Calu3 (cell line): ENCODE data around the gene COL9A3. TPM values are rescaled to one million over a fixed set of nuclear protein-coding genes. Genes with fewer than 3 reads are reported as not detected.

Experiments used
- BruUV-seq: library from RNA; stranded (reverse); fragments of 400-500 nt; replicated peaks from 2 replicates; lab custom pipeline; 2021; lab: Mats Ljungman, UMichigan
- CTCF ChIA-PET: fragments of 300-600 bp; sonication (Branson Sonifier 250); formaldehyde crosslinking; loops from one replicate; lab custom pipeline; 2022; ENCODE audit warnings: antibody characterized with exemption; lab: Charles Lee
- DNase-seq: peaks from one replicate; pipeline ENCODE4 v3.0.0; 2022
- H3K27ac Mint-ChIP-seq: one replicate; pipeline ENCODE4 v1.8.0; 2022; ENCODE audit warnings: mixed read lengths; ENCODE audit not compliant: unreplicated experiment
- H3K27me3 Mint-ChIP-seq: one replicate; pipeline ENCODE4 v1.8.0; 2022; ENCODE audit warnings: mixed read lengths; ENCODE audit not compliant: unreplicated experiment
- H3K36me3 Mint-ChIP-seq: one replicate; pipeline ENCODE4 v1.8.0; 2022; ENCODE audit warnings: mild to moderate bottlenecking, moderate library complexity, mixed read lengths; ENCODE audit not compliant: insufficient read depth, unreplicated experiment
- H3K4me1 Mint-ChIP-seq: one replicate; pipeline ENCODE4 v1.8.0; 2022; ENCODE audit warnings: mild to moderate bottlenecking, low read depth, mixed read lengths; ENCODE audit not compliant: unreplicated experiment
- H3K4me3 Mint-ChIP-seq: one replicate; pipeline ENCODE4 v1.8.0; 2022; ENCODE audit warnings: mild to moderate bottlenecking, low read depth, moderate library complexity, mixed read lengths; ENCODE audit not compliant: unreplicated experiment
- H3K9me3 Mint-ChIP-seq: one replicate; pipeline ENCODE4 v1.8.0; 2022; ENCODE audit warnings: low read depth, mixed read lengths; ENCODE audit not compliant: unreplicated experiment
- intact Hi-C: fragments of 100-400 bp; cut with micrococcal nuclease; formaldehyde crosslinking; loops from one replicate; pipeline ENCODE4 v1.10.0; 2022; ENCODE audit not compliant: unreplicated experiment
- total RNA-seq: library from RNA; stranded (reverse); gene quantifications from 2 replicates; pipeline ENCODE4 v1.2.3, GENCODE V29; 2022
- TF ChIP-seq, protein P1 (sequence below): fragments of 200-600 bp; IDR thresholded peaks from one replicate; pipeline ENCODE4 v1.8.0; 2022; ENCODE audit warnings: antibody characterized with exemption; ENCODE audit not compliant: unreplicated experiment

COL9A3 gene
- total RNA-seq, 1 experiment from 2014 or later, result 2.7 TPM

DNA sequence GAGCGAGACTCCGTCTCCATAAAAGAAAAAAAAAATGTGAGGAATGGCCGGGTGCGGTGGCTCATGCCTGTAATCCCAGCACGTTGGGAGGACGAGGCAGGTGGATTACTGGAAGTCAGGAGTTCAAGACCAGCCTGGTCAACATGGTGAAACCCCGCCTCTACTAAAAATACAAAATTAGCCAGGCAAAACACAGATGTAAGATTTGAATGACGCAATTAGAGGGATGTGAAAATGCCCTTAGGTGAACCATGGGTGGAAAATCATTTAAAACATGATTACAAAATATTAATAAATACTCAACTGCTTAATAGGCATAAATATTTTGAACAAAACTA is 20.9 kb downstream of the COL9A3 start:
- TF ChIP-seq, protein P1, sequence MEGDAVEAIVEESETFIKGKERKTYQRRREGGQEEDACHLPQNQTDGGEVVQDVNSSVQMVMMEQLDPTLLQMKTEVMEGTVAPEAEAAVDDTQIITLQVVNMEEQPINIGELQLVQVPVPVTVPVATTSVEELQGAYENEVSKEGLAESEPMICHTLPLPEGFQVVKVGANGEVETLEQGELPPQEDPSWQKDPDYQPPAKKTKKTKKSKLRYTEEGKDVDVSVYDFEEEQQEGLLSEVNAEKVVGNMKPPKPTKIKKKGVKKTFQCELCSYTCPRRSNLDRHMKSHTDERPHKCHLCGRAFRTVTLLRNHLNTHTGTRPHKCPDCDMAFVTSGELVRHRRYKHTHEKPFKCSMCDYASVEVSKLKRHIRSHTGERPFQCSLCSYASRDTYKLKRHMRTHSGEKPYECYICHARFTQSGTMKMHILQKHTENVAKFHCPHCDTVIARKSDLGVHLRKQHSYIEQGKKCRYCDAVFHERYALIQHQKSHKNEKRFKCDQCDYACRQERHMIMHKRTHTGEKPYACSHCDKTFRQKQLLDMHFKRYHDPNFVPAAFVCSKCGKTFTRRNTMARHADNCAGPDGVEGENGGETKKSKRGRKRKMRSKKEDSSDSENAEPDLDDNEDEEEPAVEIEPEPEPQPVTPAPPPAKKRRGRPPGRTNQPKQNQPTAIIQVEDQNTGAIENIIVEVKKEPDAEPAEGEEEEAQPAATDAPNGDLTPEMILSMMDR, result no peak
- intact Hi-C loops, result no loop called here
- Mint-ChIP-seq H3K9me3 (no peaks in the 10 kb centered on the region), H3K27me3 (peaks cover 27% of the 10 kb centered on the region), H3K36me3 (peaks cover 3% of the 10 kb centered on the region), H3K4me3 (no peak overlapping the region), H3K4me1 (peaks cover 6% of the 10 kb centered on the region), H3K27ac (no peak overlapping the region)
- no TSS peak for BruUV-seq
- CTCF ChIA-PET, result no interaction called here
- no peak for DNase-seq

DNA sequence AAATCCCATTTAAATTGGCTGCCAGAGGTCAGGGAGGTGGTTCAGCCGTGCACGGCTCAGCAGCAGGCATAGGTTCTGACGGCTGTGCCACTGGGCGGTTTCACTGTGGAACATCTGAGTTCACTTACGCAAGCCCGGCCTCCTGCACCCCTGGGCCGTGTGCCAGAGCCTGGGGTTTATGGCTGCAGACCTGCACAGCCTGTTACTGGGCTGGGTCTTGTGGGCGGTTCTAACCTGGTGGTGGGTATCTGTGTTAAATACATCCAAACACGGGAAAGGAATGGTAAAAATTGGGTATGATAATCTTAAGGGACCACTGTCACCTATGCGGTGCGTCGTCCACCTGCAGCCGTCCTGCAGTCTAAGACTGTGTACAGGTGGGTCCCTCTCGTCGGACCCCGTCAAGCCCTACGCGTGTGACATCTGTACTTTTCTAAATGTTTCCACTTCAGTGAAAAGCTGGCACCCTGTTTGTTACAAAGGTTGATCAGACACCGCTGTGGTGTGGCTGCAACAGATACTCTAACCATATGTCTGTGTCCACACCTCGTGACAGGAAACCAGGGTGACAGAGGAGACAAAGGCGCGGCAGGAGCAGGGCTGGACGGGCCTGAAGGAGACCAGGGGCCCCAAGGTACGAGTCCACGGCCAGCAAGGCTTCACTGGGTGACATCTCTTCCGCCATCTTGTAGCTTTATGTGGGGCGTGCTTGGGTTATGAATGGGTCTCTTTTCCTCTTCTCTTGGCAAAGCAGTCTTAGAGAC is 21.5 kb downstream of the COL9A3 start:
- no peak overlapping the region for H3K4me3 Mint-ChIP-seq
- H3K27ac Mint-ChIP-seq, result no peak overlapping the region
- no peak for DNase-seq
- H3K36me3 Mint-ChIP-seq, result no peaks in the 10 kb centered on the region
- TF ChIP-seq, protein P1, result no peak
- peaks cover under 1% of the 10 kb centered on the region for H3K4me1 Mint-ChIP-seq
- no TSS peak for BruUV-seq
- CTCF ChIA-PET, result interaction anchor here (0.8 kb wide), 1 partner anchor 20 kb away, joined by 3 read pairs; no protein-coding TSS in a partner anchor
- H3K9me3 Mint-ChIP-seq, result no peaks in the 10 kb centered on the region
- intact Hi-C loops, result no loop called here
- peaks cover 27% of the 10 kb centered on the region for H3K27me3 Mint-ChIP-seq

DNA sequence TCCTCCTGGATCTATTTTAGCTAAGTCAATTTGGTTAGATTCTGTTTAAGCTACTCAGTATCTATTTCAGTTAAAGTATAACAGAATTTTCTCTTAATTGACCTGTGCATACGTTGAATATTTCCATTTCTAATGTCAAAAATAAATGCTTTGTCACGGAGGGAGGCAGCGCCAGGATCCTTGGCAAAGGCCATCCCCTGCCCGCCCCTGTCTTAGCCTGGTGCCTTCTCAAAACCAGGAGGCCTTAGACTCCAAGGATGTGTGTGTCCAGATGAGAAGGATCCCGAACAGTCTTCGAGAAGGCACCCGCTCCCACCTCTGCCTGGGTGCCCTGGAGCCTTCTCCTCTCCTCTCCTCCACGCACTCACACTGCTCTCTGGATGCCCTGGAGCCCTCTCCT is 22.4 kb downstream of the COL9A3 start:
- TF ChIP-seq, protein P1, result no peak
- Mint-ChIP-seq H3K36me3 (peaks cover 6% of the 10 kb centered on the region), H3K4me3 (no peak overlapping the region), H3K27me3 (peaks cover 27% of the 10 kb centered on the region), H3K4me1 (no peaks in the 10 kb centered on the region), H3K27ac (no peak overlapping the region), H3K9me3 (no peaks in the 10 kb centered on the region)
- intact Hi-C loops, result no loop called here
- BruUV-seq, result no TSS peak
- no peak for DNase-seq
- CTCF ChIA-PET, result interaction anchor here (0.7 kb wide), 1 partner anchor 185 kb away, joined by 3 read pairs; no protein-coding TSS in a partner anchor

DNA sequence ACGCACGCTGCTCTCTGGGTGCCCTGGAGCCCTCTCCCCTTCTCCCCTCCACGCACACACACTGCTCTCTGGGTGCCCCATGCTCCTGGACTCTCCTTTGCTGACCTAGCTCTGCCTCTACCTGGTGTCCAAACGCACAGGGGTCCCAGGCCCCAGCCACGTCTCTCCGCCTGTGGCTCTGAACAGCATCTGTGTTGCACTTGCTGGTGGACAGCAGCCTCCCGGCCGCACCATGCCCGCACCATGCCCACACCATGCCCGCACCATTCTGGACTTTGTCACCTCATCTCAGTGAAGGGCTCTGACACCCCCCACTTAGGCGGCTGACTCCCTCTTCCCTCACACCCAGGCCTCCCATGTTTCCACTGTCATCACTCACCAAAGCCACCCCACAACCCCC is 23.0 kb downstream of the COL9A3 start:
- intact Hi-C loops, result no loop called here
- TF ChIP-seq, protein P1, result no peak
- no TSS peak for BruUV-seq
- CTCF ChIA-PET, result no interaction called here
- Mint-ChIP-seq H3K36me3 (peaks cover 6% of the 10 kb centered on the region), H3K27ac (no peak overlapping the region), H3K4me1 (no peaks in the 10 kb centered on the region), H3K9me3 (no peaks in the 10 kb centered on the region), H3K27me3 (peaks cover 24% of the 10 kb centered on the region), H3K4me3 (no peak overlapping the region)
- DNase-seq, result no peak
